GM23338 (cell line): ENCODE data around the gene CYP4Z1.

Experiments
- CREB1 ChIP-seq: fragments of 250-450 bp; sonication (Bioruptor Pico); IDR thresholded peaks from 2 replicates; pipeline ENCODE4 v1.5.0; 2020; ENCODE audit warnings: low read depth, mild to moderate bottlenecking, moderate library complexity
- EZH2 ChIP-seq: fragments of 200-600 bp; sonication (generic); IDR thresholded peaks from one replicate; pipeline ENCODE4 v1.8.0; 2017; ENCODE audit warnings: antibody characterized with exemption, mild to moderate bottlenecking, low read depth; ENCODE audit not compliant: unreplicated experiment
- EZH2phosphoT487 ChIP-seq: fragments of 200-600 bp; sonication (generic); IDR thresholded peaks from one replicate; pipeline ENCODE4 v1.8.1; 2018; ENCODE audit warnings: antibody characterized with exemption; ENCODE audit not compliant: unreplicated experiment
- JUNB ChIP-seq: IDR thresholded peaks from one replicate; pipeline ENCODE4 v1.6.1; 2016; ENCODE audit warnings: antibody characterized with exemption; ENCODE audit not compliant: unreplicated experiment
- NANOG ChIP-seq: IDR thresholded peaks from 2 replicates; pipeline ENCODE4 v1.6.1; 2016; ENCODE audit warnings: antibody characterized with exemption, borderline replicate concordance
- POLR2AphosphoS5 ChIP-seq: IDR thresholded peaks from 2 replicates; pipeline ENCODE4 v1.6.1; 2016; ENCODE audit warnings: antibody characterized with exemption, low read depth
- ZNF114 ChIP-seq: fragments of 250-450 bp; sonication (Bioruptor Pico); IDR thresholded peaks from 2 replicates; pipeline ENCODE4 v1.5.0; 2020; ENCODE audit warnings: mild to moderate bottlenecking, moderate library complexity
- ZNF331 ChIP-seq: fragments of 250-450 bp; sonication (Bioruptor Pico); IDR thresholded peaks from 2 replicates; pipeline ENCODE4 v1.5.0; 2020; ENCODE audit warnings: low read depth, mild to moderate bottlenecking, moderate library complexity
- ZNF462 ChIP-seq: fragments of 250-450 bp; sonication (Bioruptor Pico); IDR thresholded peaks from 2 replicates; pipeline ENCODE4 v1.5.0; 2020; ENCODE audit warnings: mild to moderate bottlenecking, moderate library complexity
- TF ChIP-seq, protein P1 (sequence below), 2 experiments: fragments of 200-600 bp in 1 of 2; sonication (generic) in 1 of 2; conservative IDR thresholded peaks; 2 replicates each; pipeline versions ENCODE4 v1.5.1 to v1.6.1; 2016 to 2017; ENCODE audit warnings: antibody characterized with exemption in 2 of 2, low read depth in 2 of 2, mild to moderate bottlenecking in 2 of 2, moderate library complexity in 1 of 2
- TF ChIP-seq, protein P2 (sequence below): IDR thresholded peaks from one replicate; pipeline ENCODE4 v1.6.1; 2018; ENCODE audit warnings: antibody characterized with exemption; ENCODE audit not compliant: unreplicated experiment
- TF ChIP-seq, protein P3 (sequence below): IDR thresholded peaks from 2 replicates; pipeline ENCODE4 v1.6.1; 2016; ENCODE audit warnings: antibody characterized with exemption

DNA sequence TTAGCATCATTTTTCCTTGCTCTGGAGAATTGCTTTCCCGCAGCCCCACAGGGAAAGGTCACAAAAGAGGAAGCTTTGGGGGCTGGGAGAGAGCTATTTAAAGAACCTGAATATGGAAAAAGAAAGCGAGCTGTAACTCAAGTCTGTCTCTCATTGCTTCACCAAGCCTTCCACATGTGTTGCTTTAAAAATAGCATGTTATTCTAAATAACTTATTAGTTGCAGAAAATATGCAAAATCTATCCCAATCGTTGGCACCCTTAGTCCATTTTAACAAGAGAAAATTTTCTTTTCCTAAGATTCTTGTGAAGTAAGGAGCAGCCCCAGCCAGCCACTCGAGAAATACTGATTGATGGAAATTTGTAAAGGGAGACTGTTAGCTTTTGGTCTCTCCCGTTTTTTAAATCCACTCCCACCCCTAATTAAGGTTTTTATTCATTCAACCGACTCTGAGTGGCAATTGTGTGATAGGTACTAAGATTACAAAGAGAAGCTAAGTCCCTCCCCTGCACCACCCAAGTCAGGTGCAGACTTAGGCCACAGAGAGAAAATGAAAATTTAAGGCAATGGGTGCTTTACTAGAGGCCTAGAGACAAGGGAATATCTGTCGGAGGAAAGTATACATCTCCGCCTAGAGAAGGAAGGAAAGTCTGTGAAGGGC is 42.8 kb upstream of the CYP4Z1 start:
- TF ChIP-seq, protein P1, sequence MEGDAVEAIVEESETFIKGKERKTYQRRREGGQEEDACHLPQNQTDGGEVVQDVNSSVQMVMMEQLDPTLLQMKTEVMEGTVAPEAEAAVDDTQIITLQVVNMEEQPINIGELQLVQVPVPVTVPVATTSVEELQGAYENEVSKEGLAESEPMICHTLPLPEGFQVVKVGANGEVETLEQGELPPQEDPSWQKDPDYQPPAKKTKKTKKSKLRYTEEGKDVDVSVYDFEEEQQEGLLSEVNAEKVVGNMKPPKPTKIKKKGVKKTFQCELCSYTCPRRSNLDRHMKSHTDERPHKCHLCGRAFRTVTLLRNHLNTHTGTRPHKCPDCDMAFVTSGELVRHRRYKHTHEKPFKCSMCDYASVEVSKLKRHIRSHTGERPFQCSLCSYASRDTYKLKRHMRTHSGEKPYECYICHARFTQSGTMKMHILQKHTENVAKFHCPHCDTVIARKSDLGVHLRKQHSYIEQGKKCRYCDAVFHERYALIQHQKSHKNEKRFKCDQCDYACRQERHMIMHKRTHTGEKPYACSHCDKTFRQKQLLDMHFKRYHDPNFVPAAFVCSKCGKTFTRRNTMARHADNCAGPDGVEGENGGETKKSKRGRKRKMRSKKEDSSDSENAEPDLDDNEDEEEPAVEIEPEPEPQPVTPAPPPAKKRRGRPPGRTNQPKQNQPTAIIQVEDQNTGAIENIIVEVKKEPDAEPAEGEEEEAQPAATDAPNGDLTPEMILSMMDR (conservative IDR thresholded peaks at IDR 0.05; ENCODE audit: low read depth in 2 of 2): no peak
- TF ChIP-seq EZH2 (no peak), EZH2phosphoT487 (no peak), POLR2AphosphoS5 (no peak), CREB1 (no peak), ZNF114 (CRISPR knock-in tag) (no peak), JUNB (no peak), ZNF331 (CRISPR knock-in tag) (no peak), ZNF462 (CRISPR knock-in tag) (no peak), NANOG (no peak)
- TF ChIP-seq, protein P2, sequence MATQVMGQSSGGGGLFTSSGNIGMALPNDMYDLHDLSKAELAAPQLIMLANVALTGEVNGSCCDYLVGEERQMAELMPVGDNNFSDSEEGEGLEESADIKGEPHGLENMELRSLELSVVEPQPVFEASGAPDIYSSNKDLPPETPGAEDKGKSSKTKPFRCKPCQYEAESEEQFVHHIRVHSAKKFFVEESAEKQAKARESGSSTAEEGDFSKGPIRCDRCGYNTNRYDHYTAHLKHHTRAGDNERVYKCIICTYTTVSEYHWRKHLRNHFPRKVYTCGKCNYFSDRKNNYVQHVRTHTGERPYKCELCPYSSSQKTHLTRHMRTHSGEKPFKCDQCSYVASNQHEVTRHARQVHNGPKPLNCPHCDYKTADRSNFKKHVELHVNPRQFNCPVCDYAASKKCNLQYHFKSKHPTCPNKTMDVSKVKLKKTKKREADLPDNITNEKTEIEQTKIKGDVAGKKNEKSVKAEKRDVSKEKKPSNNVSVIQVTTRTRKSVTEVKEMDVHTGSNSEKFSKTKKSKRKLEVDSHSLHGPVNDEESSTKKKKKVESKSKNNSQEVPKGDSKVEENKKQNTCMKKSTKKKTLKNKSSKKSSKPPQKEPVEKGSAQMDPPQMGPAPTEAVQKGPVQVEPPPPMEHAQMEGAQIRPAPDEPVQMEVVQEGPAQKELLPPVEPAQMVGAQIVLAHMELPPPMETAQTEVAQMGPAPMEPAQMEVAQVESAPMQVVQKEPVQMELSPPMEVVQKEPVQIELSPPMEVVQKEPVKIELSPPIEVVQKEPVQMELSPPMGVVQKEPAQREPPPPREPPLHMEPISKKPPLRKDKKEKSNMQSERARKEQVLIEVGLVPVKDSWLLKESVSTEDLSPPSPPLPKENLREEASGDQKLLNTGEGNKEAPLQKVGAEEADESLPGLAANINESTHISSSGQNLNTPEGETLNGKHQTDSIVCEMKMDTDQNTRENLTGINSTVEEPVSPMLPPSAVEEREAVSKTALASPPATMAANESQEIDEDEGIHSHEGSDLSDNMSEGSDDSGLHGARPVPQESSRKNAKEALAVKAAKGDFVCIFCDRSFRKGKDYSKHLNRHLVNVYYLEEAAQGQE: no peak
- TF ChIP-seq, protein P3, sequence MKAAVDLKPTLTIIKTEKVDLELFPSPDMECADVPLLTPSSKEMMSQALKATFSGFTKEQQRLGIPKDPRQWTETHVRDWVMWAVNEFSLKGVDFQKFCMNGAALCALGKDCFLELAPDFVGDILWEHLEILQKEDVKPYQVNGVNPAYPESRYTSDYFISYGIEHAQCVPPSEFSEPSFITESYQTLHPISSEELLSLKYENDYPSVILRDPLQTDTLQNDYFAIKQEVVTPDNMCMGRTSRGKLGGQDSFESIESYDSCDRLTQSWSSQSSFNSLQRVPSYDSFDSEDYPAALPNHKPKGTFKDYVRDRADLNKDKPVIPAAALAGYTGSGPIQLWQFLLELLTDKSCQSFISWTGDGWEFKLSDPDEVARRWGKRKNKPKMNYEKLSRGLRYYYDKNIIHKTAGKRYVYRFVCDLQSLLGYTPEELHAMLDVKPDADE: no peak
